Measurements from ENCODE around the gene ANKRD30A.
A peak's percentile ranks its signal among the peaks of the same experiment; 100 is the strongest.
"Not testable (repeated sequence)": the region's sequence is repeated elsewhere in the genome, so short reads cannot be mapped to it uniquely, and the experiment has no call there.

Gene ANKRD30A

GRCh38 chr10:37301271-37301670 is 175.9 kb downstream of the ANKRD30A start:
- no peak for DNase-seq (ENCODE audit: insufficient read length, low spot score)
- TF ChIP-seq POLR2A (IDR thresholded peaks at IDR 0.05; ENCODE audit: low read depth, low read length) = no peak
- no peak for FAIRE-seq

- FAIRE-seq = no peak
Measured at GRCh38 chr10:37304036-37304435, 178.6 kb downstream of the ANKRD30A start.

GRCh38 chr10:37314350-37314749 is 189.0 kb downstream of the ANKRD30A start:
- FAIRE-seq (no peak), DNase-seq (ENCODE audit: insufficient read length, low spot score) (no peak)
- TF ChIP-seq POLR2A (IDR thresholded peaks at IDR 0.05; ENCODE audit: low read depth, low read length) = no peak

More at GRCh38 chr10:37304036-37304435, 178.6 kb downstream of the ANKRD30A start:
- no peak for TF ChIP-seq POLR2A (IDR thresholded peaks at IDR 0.05; ENCODE audit: low read depth, low read length)
- DNase-seq (ENCODE audit: insufficient read length, low spot score) = no peak

GRCh38 chr10:37314862-37315261 is 189.5 kb downstream of the ANKRD30A start:
- FAIRE-seq = no peak
- no peak for DNase-seq (ENCODE audit: insufficient read length, low spot score)
- no peak for TF ChIP-seq POLR2A (IDR thresholded peaks at IDR 0.05; ENCODE audit: low read depth, low read length)

- no peak for FAIRE-seq
- no peak for TF ChIP-seq POLR2A (IDR thresholded peaks at IDR 0.05; ENCODE audit: low read depth, low read length)
Measured at GRCh38 chr10:37344413-37344812, 219.0 kb downstream of the ANKRD30A start.

GRCh38 chr10:37379991-37380390 is 254.6 kb downstream of the ANKRD30A start:
- TF ChIP-seq POLR2A (IDR thresholded peaks at IDR 0.05; ENCODE audit: low read depth, low read length) = no peak
- FAIRE-seq (no peak), DNase-seq (ENCODE audit: insufficient read length, low spot score) (peak; percentile 19)

More at GRCh38 chr10:37344413-37344812, 219.0 kb downstream of the ANKRD30A start:
- no peak for DNase-seq (ENCODE audit: insufficient read length, low spot score)

- no peak for DNase-seq (ENCODE audit: insufficient read length, low spot score)
- TF ChIP-seq POLR2A (IDR thresholded peaks at IDR 0.05; ENCODE audit: low read depth, low read length) = no peak
- no peak for FAIRE-seq
Measured at GRCh38 chr10:37381271-37381670, 255.9 kb downstream of the ANKRD30A start.

GRCh38 chr10:37384923-37385322 is 259.5 kb downstream of the ANKRD30A start:
- no peak for TF ChIP-seq POLR2A (IDR thresholded peaks at IDR 0.05; ENCODE audit: low read depth, low read length)
- DNase-seq (ENCODE audit: insufficient read length, low spot score) (no peak), FAIRE-seq (no peak)

GRCh38 chr10:37390926-37391325 is 265.5 kb downstream of the ANKRD30A start:
- DNase-seq (ENCODE audit: insufficient read length, low spot score) (no peak), FAIRE-seq (no peak)
- TF ChIP-seq POLR2A (IDR thresholded peaks at IDR 0.05; ENCODE audit: low read depth, low read length) = no peak

GRCh38 chr10:37400774-37401173 is 275.4 kb downstream of the ANKRD30A start:
- not testable (repeated sequence) for FAIRE-seq; DNase-seq (ENCODE audit: insufficient read length, low spot score)

GRCh38 chr10:37401225-37401624 is 275.8 kb downstream of the ANKRD30A start:
- DNase-seq (ENCODE audit: insufficient read length, low spot score) = no peak
- FAIRE-seq = no peak
- TF ChIP-seq POLR2A (IDR thresholded peaks at IDR 0.05; ENCODE audit: low read depth, low read length) = no peak

GRCh38 chr10:37403776-37404175 is 278.4 kb downstream of the ANKRD30A start:
- TF ChIP-seq POLR2A (IDR thresholded peaks at IDR 0.05; ENCODE audit: low read depth, low read length) = no peak
- no peak for FAIRE-seq
- DNase-seq (ENCODE audit: insufficient read length, low spot score) = no peak

Measured in H54 (cell line).